RWPE1 (cell line): Measurements from ENCODE around the gene SEC22A.

Source experiments
- CTCF ChIA-PET: fragments of 350-600 bp; sonication (Branson Sonifier 250); formaldehyde crosslinking; extraction: SDS; loops from one replicate; lab custom pipeline; 2021; lab: Yijun Ruan, JAX
- POLR2A ChIA-PET: fragments of 400-600 bp; formaldehyde crosslinking; extraction: SDS; loops from one replicate; lab custom pipeline; 2020; ENCODE audit warnings: antibody characterized with exemption; ENCODE audit not compliant: low non-redundant PET; lab: Yijun Ruan, JAX
- DNase-seq: peaks from one replicate; pipeline ENCODE4 v3.0.0; 2012; ENCODE audit warnings: low spot score
- H3K27ac ChIP-seq: fragments of 450-650 bp; 2 replicates; pipeline ENCODE4 v1.5.1; 2017
- TF ChIP-seq, protein P1 (sequence below): fragments of 450-650 bp; conservative IDR thresholded peaks from 2 replicates; pipeline ENCODE4 v1.5.1; 2017; ENCODE audit warnings: low read depth, mild to moderate bottlenecking

The SEC22A gene

DNA sequence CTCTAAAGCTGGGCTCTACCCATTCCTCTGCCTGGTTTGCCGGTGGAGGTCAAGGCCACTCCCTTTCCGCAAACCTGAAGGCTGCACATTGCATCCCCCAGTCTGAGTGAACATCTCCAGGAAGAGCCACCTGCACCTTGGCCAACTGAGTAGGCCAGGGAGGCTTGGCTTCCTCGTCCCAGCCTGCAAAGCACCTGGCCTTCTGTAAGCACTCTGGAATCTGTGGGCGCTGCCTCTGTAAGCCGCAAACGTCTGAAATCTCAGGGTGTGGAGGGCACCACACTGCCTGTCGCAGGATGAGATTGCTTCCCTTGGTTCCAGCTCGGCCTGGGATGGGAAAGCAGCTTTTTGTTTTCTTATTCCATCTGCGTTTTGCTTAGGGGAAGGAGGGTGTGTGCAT is 81.3 kb downstream of the SEC22A start:
- ChIA-PET POLR2A (interaction anchor here (0.6 kb wide), 1 partner anchor 523 kb away, joined by 4 read pairs; no protein-coding TSS in a partner anchor), CTCF (interaction anchor here (0.7 kb wide), 1 partner anchor 48 kb away, joined by 4 read pairs; no protein-coding TSS in a partner anchor)

DNA sequence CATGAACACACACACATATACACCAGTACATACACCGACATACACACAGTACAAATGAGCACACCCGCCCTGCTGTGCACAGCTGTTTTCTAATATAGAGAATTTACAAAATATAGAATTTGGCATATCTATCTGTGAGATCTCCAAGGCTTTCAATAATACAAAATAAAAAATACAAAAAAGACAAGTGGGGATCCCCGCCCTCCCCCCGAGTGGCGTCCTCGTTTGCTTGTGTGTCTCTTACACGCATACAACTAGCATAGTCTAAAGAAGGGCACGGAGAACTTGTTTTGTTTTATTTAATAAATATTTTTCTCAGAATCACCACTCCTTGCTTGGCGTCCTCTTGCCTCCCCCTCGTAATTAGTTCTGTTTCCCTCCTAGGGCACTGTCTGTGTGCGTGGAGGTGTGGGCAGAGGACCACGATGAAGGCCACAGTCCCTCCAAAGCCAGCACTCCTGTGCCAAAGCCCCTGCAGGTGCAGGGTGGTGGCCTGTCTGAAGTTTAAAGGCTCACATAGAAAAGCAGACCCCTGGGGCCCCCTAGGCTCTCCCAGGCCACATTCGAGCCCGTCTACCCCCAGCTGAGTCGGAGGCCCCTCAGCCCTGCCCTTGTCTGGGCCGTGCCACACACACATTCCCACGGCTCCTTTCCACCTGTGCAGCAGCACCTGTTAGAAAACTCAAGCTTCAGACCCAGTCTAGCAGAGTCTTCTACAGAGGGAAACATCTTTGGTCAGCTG is 82.1 kb downstream of the SEC22A start:
- TF ChIP-seq, protein P1, sequence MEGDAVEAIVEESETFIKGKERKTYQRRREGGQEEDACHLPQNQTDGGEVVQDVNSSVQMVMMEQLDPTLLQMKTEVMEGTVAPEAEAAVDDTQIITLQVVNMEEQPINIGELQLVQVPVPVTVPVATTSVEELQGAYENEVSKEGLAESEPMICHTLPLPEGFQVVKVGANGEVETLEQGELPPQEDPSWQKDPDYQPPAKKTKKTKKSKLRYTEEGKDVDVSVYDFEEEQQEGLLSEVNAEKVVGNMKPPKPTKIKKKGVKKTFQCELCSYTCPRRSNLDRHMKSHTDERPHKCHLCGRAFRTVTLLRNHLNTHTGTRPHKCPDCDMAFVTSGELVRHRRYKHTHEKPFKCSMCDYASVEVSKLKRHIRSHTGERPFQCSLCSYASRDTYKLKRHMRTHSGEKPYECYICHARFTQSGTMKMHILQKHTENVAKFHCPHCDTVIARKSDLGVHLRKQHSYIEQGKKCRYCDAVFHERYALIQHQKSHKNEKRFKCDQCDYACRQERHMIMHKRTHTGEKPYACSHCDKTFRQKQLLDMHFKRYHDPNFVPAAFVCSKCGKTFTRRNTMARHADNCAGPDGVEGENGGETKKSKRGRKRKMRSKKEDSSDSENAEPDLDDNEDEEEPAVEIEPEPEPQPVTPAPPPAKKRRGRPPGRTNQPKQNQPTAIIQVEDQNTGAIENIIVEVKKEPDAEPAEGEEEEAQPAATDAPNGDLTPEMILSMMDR = no peak
- ChIA-PET POLR2A (interaction anchor here (0.6 kb wide), 1 partner anchor 524 kb away, joined by 4 read pairs; no protein-coding TSS in a partner anchor), CTCF (no interaction called here)
- DNase-seq = no peak
- H3K27ac ChIP-seq = no peak overlapping the region

More for the DNA sequence above, 81.3 kb downstream of the SEC22A start:
- no peak for DNase-seq
- H3K27ac ChIP-seq = no peak overlapping the region
- TF ChIP-seq, protein P1 = no peak

DNA sequence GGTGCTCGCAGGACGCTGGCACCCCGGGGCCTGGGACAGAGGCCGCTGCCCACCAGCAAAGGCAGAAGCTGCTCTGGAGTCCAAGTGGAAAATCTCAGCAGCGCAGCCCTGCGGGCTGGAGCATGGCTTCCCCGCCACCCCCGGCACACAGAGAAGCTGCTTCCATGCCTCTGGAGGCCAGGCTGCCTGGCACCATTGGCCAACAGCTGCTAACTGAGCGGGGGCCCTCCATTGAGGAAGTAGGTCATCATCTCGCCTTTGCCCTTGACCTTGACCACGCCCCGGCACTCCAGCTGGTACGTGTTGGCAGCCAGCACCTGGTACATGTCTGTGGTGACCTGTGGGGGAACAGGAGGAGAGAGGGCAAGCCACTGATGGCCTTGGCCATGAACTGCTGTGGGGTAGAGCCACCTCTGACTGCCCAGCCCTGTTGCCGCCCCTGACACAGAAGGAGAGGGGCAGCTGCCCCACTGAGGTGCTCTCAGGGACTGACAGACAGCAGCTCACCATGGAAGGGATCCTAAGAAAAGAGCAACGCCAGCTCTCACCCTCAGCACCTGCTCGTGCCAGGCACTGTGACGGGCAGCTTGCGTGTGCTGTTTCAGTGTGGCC is 82.8 kb downstream of the SEC22A start:
- CTCF ChIA-PET = interaction anchor here (0.6 to 2.2 kb wide), 2 partner anchors 12 to 21 kb away, joined by 3 to 14 read pairs; no protein-coding TSS in a partner anchor
- POLR2A ChIA-PET = no interaction called here
- TF ChIP-seq, protein P1 = no peak
- H3K27ac ChIP-seq = no peak overlapping the region
- no peak for DNase-seq

DNA sequence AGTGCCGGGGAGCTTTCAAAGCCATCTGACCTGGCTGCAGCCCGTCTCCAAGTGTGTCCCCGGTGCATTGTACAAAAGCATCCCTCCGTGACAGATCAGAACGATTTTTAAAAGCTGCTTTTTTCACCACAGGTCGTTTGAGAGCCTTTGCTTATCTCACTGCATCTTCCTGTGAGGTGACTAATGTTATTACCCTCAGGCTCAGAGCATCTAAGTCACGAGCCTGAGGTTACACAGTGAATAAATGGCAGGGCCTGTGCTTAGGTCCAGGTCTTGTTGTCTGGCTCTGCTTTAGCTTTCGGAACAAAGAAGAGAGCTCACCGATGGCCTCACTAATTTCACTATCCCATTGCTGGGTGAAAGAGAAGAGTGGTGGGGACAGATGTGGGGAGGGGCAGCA is 83.3 kb downstream of the SEC22A start:
- ChIA-PET POLR2A (no interaction called here), CTCF (interaction anchor here (0.6 to 2.2 kb wide), 4 partner anchors 12 to 35 kb away, joined by 3 to 14 read pairs (median 5); no protein-coding TSS in a partner anchor)
- H3K27ac ChIP-seq = no peak overlapping the region
- TF ChIP-seq, protein P1 = no peak
- DNase-seq = no peak

DNA sequence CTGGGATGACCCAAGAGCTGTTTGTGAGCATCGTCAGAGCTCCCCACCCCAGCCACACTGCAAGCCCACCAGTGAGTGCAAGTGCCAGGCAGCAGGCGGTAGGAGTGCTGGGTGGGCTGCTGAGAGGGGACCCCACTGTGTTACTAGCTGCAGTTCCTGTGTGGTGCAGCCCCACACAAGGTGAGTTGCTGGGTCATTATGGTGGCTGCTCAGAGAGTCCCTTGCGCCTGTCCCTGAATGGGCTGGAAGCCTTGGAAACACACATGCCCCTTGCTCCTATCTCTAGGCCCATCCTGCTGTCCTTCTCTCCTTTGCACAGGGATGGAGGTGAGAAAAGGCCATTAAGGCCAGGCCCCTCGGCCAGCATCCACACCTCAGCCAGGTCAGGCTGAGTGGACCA is 83.7 kb downstream of the SEC22A start:
- DNase-seq = no peak
- H3K27ac ChIP-seq = no peak overlapping the region
- CTCF ChIA-PET = interaction anchor here (0.6 to 2.2 kb wide), 5 partner anchors 20 to 1523 kb away, joined by 3 to 14 read pairs (median 3); no protein-coding TSS in a partner anchor
- POLR2A ChIA-PET = no interaction called here
- TF ChIP-seq, protein P1 = no peak

DNA sequence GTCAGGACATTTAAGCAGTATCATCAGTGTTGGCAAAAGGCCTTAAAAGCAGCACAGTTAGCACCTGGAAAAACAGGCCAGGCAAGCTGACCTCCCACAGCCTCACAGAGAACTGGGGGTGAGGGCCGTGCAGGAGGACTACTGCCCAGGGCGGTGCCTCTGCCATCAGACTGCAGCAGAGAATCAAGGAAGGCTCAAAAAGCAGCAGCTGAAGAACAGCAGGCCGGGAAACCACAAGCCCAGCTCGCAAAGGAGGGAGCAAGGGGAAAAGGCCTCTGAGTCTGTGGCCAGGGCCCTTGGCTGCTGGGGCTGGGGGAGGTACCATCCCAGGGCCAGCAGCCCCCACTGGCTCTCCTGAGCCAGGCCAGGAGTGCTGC is 84.2 kb downstream of the SEC22A start:
- TF ChIP-seq, protein P1 = no peak
- POLR2A ChIA-PET = no interaction called here
- CTCF ChIA-PET = interaction anchor here (0.6 to 2.2 kb wide), 8 partner anchors 9 to 1523 kb away, joined by 3 to 14 read pairs (median 4); no protein-coding TSS in a partner anchor
- DNase-seq = no peak
- no peak overlapping the region for H3K27ac ChIP-seq
